HCT116 (cell line): ENCODE results near the gene STK32C. TPM values are rescaled to one million over a fixed set of nuclear protein-coding genes. Genes with fewer than 3 reads are reported as not detected.

ENCODE experiments used
- ATAC-seq: fragments of 200-7000 bp; cut with Tn5 transposase; 2 replicates; pipeline ENCODE4 v1.9.1; 2020; ENCODE audit warnings: mild to moderate bottlenecking, moderate library complexity
- BruUV-seq: library from RNA; stranded (reverse); fragments of 400-500 nt; replicated peaks from 2 replicates; lab custom pipeline; 2021; lab: Mats Ljungman, UMichigan
- CTCF ChIA-PET: fragments of 300-600 bp; sonication (Branson Sonifier 250); formaldehyde crosslinking; loops from one replicate; lab custom pipeline; 2021; ENCODE audit warnings: antibody characterized with exemption; lab: Charles Lee
- POLR2A ChIA-PET: fragments of 300-600, 350-600 bp; sonication (Branson Sonifier 250); formaldehyde crosslinking; loops from one replicate; lab custom pipeline; 2021; ENCODE audit warnings: antibody characterized with exemption; lab: Charles Lee
- RAD21 ChIA-PET, 2 experiments: fragments of 300-600 bp; sonication (Branson Sonifier 250); formaldehyde crosslinking; loops; one replicate each; lab custom pipeline; 2023; ENCODE audit warnings: low total read pairs in 2 of 2; ENCODE audit not compliant: uncharacterized antibody in 2 of 2, unreplicated experiment in 2 of 2, low non-redundant PET in 1 of 2; lab: Charles Lee
- DNase-seq: peaks from one replicate; pipeline ENCODE4 v3.0.0-alpha.2; 2010; ENCODE audit warnings: low read depth, low spot score
- H2AFZ ChIP-seq: fragments of 200-600 bp; shearing (Covaris generic), sonication (generic); 2 replicates; pipeline ENCODE4 v1.6.1; 2017; ENCODE audit warnings: low read depth, mixed run types, mixed read lengths, antibody characterized with exemption, low read length; ENCODE audit not compliant: poor library complexity, severe bottlenecking
- H3K27ac ChIP-seq: 2 replicates; pipeline ENCODE4 v1.5.1; 2012; ENCODE audit warnings: low read depth, low read length
- H3K27me3 ChIP-seq: fragments of 200-600 bp; sonication (generic); 2 replicates; pipeline ENCODE4 v1.6.1; 2016; ENCODE audit warnings: mixed run types, low read length, mixed read lengths; ENCODE audit not compliant: insufficient read depth
- H3K36me3 ChIP-seq, 2 experiments: fragments of 200-500 bp in 1 of 2; fragments of 200-600 bp in 1 of 2; sonication (Bioruptor generic) in 1 of 2; sonication (generic) in 1 of 2; 2 replicates each; pipeline versions ENCODE4 v1.5.1 to v1.6.1; 2014 to 2016; ENCODE audit warnings: low read length in 2 of 2, inconsistent platforms in 1 of 2, mixed read lengths in 1 of 2, mixed run types in 1 of 2; ENCODE audit not compliant: insufficient read depth in 2 of 2, control insufficient read depth in 1 of 2
- H3K4me1 ChIP-seq, 2 experiments: fragments of 200-600 bp in 1 of 2; sonication (generic) in 1 of 2; 2 replicates each; pipeline versions ENCODE4 v1.5.1 to v1.6.1; 2012 to 2017; ENCODE audit warnings: low read length in 2 of 2, inconsistent platforms in 1 of 2, mild to moderate bottlenecking in 1 of 2, mixed read lengths in 1 of 2, mixed run types in 1 of 2, moderate library complexity in 1 of 2; ENCODE audit not compliant: insufficient read depth in 2 of 2, control insufficient read depth in 1 of 2
- H3K4me2 ChIP-seq: fragments of 200-600 bp; sonication (generic); 2 replicates; pipeline ENCODE4 v1.6.1; 2017; ENCODE audit warnings: mixed run types, low read length, mixed read lengths
- H3K4me3 ChIP-seq, 2 experiments: fragments of 200-600 bp in 1 of 2; sonication (generic) in 1 of 2; replicated peaks in 1 of 2; 2 replicates each; pipeline ENCODE4 v1.5.1; 2011 to 2016; ENCODE audit warnings: low read length in 2 of 2, control low read depth in 1 of 2, low read depth in 1 of 2, mild to moderate bottlenecking in 1 of 2, mixed read lengths in 1 of 2, mixed run types in 1 of 2
- H3K79me2 ChIP-seq: fragments of 200-600 bp; sonication (generic); 2 replicates; pipeline ENCODE4 v1.6.1; 2017; ENCODE audit warnings: mild to moderate bottlenecking, mixed run types, low read length, moderate library complexity, mixed read lengths; ENCODE audit not compliant: insufficient read depth
- H3K9ac ChIP-seq: fragments of 200-600 bp; sonication (generic); 2 replicates; pipeline ENCODE4 v1.6.1; 2016; ENCODE audit warnings: low read length, mixed read lengths
- H3K9me2 ChIP-seq: fragments of 200-600 bp; sonication (generic), shearing (Covaris generic); 2 replicates; pipeline ENCODE4 v1.6.1; 2017; ENCODE audit warnings: mixed run types, mild to moderate bottlenecking, moderate library complexity; ENCODE audit not compliant: insufficient read depth
- H3K9me3 ChIP-seq, 2 experiments: fragments of 200-500 bp in 1 of 2; fragments of 200-600 bp in 1 of 2; sonication (Bioruptor generic) in 1 of 2; sonication (generic) in 1 of 2; 2 replicates each; pipeline ENCODE4 v1.6.1; 2014 to 2017; ENCODE audit warnings: low read length in 2 of 2, mixed read lengths in 2 of 2, inconsistent platforms in 1 of 2, low read depth in 1 of 2, mild to moderate bottlenecking in 1 of 2, mixed run types in 1 of 2, moderate library complexity in 1 of 2; ENCODE audit not compliant: control insufficient read depth in 1 of 2, insufficient read depth in 1 of 2
- H4K20me1 ChIP-seq: fragments of 200-600 bp; sonication (generic), shearing (Covaris generic); 2 replicates; pipeline ENCODE4 v1.6.1; 2017; ENCODE audit warnings: mixed run types, mild to moderate bottlenecking, moderate library complexity; ENCODE audit not compliant: insufficient read depth
- ATF3 ChIP-seq: IDR thresholded peaks from 2 replicates; pipeline ENCODE4 v1.6.1; 2012
- CBX3 ChIP-seq: IDR thresholded peaks from 2 replicates; pipeline ENCODE4 v1.6.1; 2012; ENCODE audit warnings: low read depth
- EGR1 ChIP-seq: IDR thresholded peaks from 2 replicates; pipeline ENCODE4 v1.6.1; 2012; ENCODE audit warnings: low read depth
- EZH2phosphoT487 ChIP-seq: fragments of 200-600 bp; IDR thresholded peaks from 2 replicates; pipeline ENCODE4 v1.6.1; 2018; ENCODE audit warnings: antibody characterized with exemption, borderline replicate concordance
- FOSL1 ChIP-seq: IDR thresholded peaks from 2 replicates; pipeline ENCODE4 v1.6.1; 2012; ENCODE audit warnings: low read depth
- JUND ChIP-seq: IDR thresholded peaks from 2 replicates; pipeline ENCODE4 v1.6.1; 2012
- MAX ChIP-seq: IDR thresholded peaks from 2 replicates; pipeline ENCODE4 v1.6.1; 2012
- POLR2A ChIP-seq: IDR thresholded peaks from 2 replicates; pipeline ENCODE4 v1.7.0; 2011; ENCODE audit warnings: borderline replicate concordance; ENCODE audit not compliant: insufficient read depth, insufficient read length; ENCODE audit errors: extremely low read depth
- POLR2AphosphoS5 ChIP-seq: IDR thresholded peaks from 2 replicates; pipeline ENCODE4 v1.6.1; 2011; ENCODE audit warnings: mild to moderate bottlenecking, low read depth, low read length, moderate library complexity
- RAD21 ChIP-seq: IDR thresholded peaks from 2 replicates; pipeline ENCODE4 v1.6.1; 2012; ENCODE audit warnings: low read depth, mild to moderate bottlenecking
- REST ChIP-seq: IDR thresholded peaks from 2 replicates; pipeline ENCODE4 v1.6.1; 2012; ENCODE audit warnings: low read depth
- SP1 ChIP-seq: IDR thresholded peaks from 2 replicates; pipeline ENCODE4 v1.6.1; 2012; ENCODE audit warnings: low read depth
- YY1 ChIP-seq: IDR thresholded peaks from 2 replicates; pipeline ENCODE4 v1.6.1; 2011; ENCODE audit warnings: low read length, low read depth, moderate library complexity, mild to moderate bottlenecking; ENCODE audit not compliant: insufficient replicate concordance; ENCODE audit errors: extremely low read depth
- ZFX ChIP-seq: fragments of 450-650 bp; IDR thresholded peaks from 2 replicates; pipeline ENCODE4 v1.6.1; 2017
- intact Hi-C: fragments of 100-400 bp; cut with micrococcal nuclease; formaldehyde crosslinking; loops from 2 replicates; pipeline ENCODE4 v1.10.0; 2022
- total RNA-seq: library from RNA; stranded (reverse); gene quantifications from one replicate; pipeline ENCODE4 v1.2.1, GENCODE V29; 2021; ENCODE audit not compliant: unreplicated experiment

Gene STK32C
- total RNA-seq, 1 experiment from 2014 or later: 29.7 TPM

GRCh38 chr10:132201111-132201969 lies 106.4 kb downstream of the STK32C start:
- ATAC-seq (no peak), DNase-seq (no peak)
- no peaks in the 10 kb centered on the region for H4K20me1 ChIP-seq
- no peaks in the 10 kb centered on the region for H3K79me2 ChIP-seq
- ChIA-PET POLR2A (no interaction called here), CTCF (no interaction called here), RAD21 (no interaction called here)
- H2AFZ ChIP-seq: no peak overlapping the region
- TF ChIP-seq MAX (no peak), ATF3 (no peak), POLR2AphosphoS5 (no peak), POLR2A (no peak)
- BruUV-seq: no TSS peak
- no peaks in the 10 kb centered on the region for H3K4me1 ChIP-seq
- no peaks in the 10 kb centered on the region for H3K27me3 ChIP-seq
- H3K4me2 ChIP-seq: no peak overlapping the region
- no peaks in the 10 kb centered on the region for H3K9me3 ChIP-seq
- no peak overlapping the region for H3K27ac ChIP-seq
- no peak overlapping the region for H3K9ac ChIP-seq
- no peak overlapping the region for H3K4me3 ChIP-seq
- no peaks in the 10 kb centered on the region for H3K9me2 ChIP-seq
- intact Hi-C loops: no loop called here
- no peaks in the 10 kb centered on the region for H3K36me3 ChIP-seq

GRCh38 chr10:132200344-132201110 lies 107.2 kb downstream of the STK32C start:
- H3K9me3 ChIP-seq: no peaks in the 10 kb centered on the region
- DNase-seq: no peak
- intact Hi-C loops: no loop called here

More at GRCh38 chr10:132200344-132201110, 107.2 kb downstream of the STK32C start:
- Histone ChIP-seq H3K27ac (no peak overlapping the region), H3K4me3 (no peak overlapping the region), H3K36me3 (no peaks in the 10 kb centered on the region), H3K79me2 (no peaks in the 10 kb centered on the region), H3K4me1 (no peaks in the 10 kb centered on the region), H3K4me2 (no peak overlapping the region), H2AFZ (no peak overlapping the region), H3K9me2 (no peaks in the 10 kb centered on the region), H3K9ac (no peak overlapping the region), H3K27me3 (no peaks in the 10 kb centered on the region), H4K20me1 (no peaks in the 10 kb centered on the region)
- no TSS peak for BruUV-seq
- RAD21 ChIA-PET: no interaction called here
- CTCF ChIA-PET: no interaction called here
- no peak for TF ChIP-seq POLR2AphosphoS5
- TF ChIP-seq EGR1: no peak
- TF ChIP-seq ZFX: no peak
- TF ChIP-seq JUND: no peak
- TF ChIP-seq MAX: no peak
- TF ChIP-seq SP1: no peak
- no peak for TF ChIP-seq RAD21
- no peak for TF ChIP-seq YY1
- TF ChIP-seq EZH2phosphoT487: no peak
- no peak for TF ChIP-seq CBX3
- TF ChIP-seq FOSL1: no peak
- no peak for TF ChIP-seq REST
- ATAC-seq: no peak
- POLR2A ChIA-PET: no interaction called here
